ENCODE results near the gene PDIK1L.

DNA sequence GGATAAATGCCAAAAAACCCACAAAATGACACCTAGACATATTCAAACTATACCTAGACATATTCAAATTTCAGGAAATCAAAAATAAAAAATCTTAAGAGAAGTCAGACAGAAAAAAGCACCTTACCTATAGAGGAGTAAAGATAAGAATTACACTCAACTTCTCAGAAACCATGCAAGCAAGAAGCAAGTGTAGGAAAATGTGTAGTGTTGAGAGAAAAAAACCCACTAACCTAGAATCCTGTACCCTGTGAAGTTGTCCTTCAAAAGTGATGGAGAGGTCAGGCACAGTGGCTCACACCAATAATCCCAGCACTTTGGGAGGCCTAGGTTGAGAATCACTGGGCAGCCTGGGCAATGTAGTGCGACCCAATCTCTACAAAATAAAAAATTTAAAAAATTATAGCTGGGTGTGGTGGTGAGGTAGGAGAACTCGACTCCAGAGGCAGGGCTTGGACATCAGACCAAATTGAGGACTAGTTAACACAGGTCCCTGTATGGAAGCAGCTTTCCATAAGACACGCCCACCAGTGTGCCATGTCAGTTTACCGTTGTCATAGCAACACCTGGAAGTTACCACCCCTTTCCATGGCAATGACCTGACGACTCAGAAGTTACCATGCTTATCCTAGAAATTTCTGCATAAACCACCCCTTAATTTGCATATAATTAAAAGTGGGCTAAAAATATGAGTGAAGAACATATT lies 20.7 kb downstream of the PDIK1L start:
- TF ChIP-seq POLR2AphosphoS5 (IDR thresholded peaks at IDR 0.05; ENCODE audit: low read depth, low read length) (no peak), POLR2A (IDR thresholded peaks at IDR 0.05; ENCODE audit: control extremely low read depth in 1 of 2, low read depth in 2 of 2, low read length in 2 of 2) (no peak), ZNF274 (IDR thresholded peaks at IDR 0.05; ENCODE audit: borderline replicate concordance, extremely low read depth, low read length) (no peak)
